ENCODE results near the gene AEBP2.

AEBP2 gene

DNA sequence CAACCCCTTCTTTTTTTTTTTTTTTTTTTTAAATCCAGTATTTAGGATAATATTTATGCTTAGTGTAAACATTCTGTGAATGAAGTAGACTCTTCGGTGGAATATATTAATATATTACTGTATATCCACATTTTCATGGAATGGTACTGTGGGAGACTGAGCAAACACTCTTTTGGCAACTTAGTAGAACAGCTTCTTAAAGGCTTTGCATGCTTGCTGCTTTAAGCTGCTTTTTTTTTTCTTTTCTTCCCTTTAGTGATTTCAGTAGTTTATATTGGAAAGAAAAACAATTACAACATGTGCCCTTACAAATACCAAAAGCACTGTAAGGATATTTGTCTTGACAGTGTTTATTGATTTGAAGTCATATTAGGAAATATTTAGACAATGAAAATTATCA is 78.9 kb downstream of the AEBP2 start:
- Histone ChIP-seq H3K23ac (ENCODE audit: low read length) (no peak overlapping the region), H3K79me1 (ENCODE audit: low read length) (no peaks in the 10 kb centered on the region), H3K27ac (ENCODE audit: low read depth, low read length) (no peak overlapping the region), H2BK15ac (replicated peaks; ENCODE audit: low read depth) (no peak overlapping the region), H3K9ac (ENCODE audit: low read length) (no peak overlapping the region), H3K4me1 (ENCODE audit: control insufficient read depth, low read depth, low read length) (peaks cover 2% of the 10 kb centered on the region), H4K8ac (ENCODE audit: low read depth, low read length) (no peak overlapping the region), H3K4ac (ENCODE audit: low read depth, low read length) (no peak overlapping the region), H3K4me2 (ENCODE audit: low read length) (no peak overlapping the region), H2BK120ac (ENCODE audit: low read depth, low read length) (no peak overlapping the region), H2AK5ac (ENCODE audit: low read length) (no peak overlapping the region), H2BK5ac (ENCODE audit: low read length) (no peak overlapping the region), H3K4me3 (ENCODE audit: low read length) (no peak overlapping the region), H3K79me2 (ENCODE audit: control insufficient read depth, insufficient read depth, low read length) (no peaks in the 10 kb centered on the region), H4K5ac (ENCODE audit: low read length) (no peak overlapping the region), H3K56ac (ENCODE audit: low read length) (no peak overlapping the region), H3K27me3 (ENCODE audit: insufficient read depth, low read length, poor library complexity) (no peaks in the 10 kb centered on the region), H3K36me3 (ENCODE audit: control insufficient read depth, insufficient read depth, low read length) (no peaks in the 10 kb centered on the region), H3K18ac (ENCODE audit: low read length) (no peak overlapping the region)
- no CpG with 5 or more reads among the region's 1 CpG for WGBS (ENCODE audit: extremely low coverage, insufficient coverage, low lambda C conversion rate)
- no peak for DNase-seq

DNA sequence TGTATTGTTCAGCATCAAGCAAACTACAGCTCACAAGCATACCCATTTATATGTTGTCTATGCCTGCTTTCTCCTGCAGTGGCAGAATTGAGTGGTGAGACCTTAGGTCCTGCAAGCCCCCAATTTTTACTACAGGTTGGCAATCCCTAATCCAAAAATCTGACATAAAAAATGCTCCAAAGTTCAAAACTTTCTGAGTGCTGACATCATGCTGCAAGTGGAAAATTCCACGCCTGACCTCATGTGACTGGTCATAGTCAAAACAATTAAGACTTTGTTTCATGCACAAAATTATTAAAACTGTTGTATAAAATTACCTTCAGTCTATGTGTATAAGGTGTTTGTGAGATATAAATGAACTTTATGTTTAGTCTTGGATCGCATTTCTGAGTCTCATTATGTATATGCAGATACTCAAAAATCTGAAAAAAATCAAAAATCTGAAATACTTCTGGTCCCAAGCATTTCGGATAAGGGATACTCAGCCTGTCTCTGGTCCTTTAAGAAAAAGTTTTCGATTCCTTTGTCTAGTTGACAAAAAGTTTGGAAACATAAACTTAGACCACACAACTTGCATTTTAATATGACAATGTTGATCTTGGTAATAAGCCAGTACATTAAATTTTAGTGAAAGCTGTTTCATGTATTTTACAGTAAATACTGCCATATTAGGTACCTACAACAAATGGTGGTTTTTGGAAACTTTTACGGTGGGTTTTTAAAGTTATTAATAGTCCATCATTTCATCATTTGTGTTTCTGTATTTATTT is 81.5 kb downstream of the AEBP2 start:
- no peak overlapping the region for H2BK120ac ChIP-seq (ENCODE audit: low read depth, low read length)
- no peak overlapping the region for H3K56ac ChIP-seq (ENCODE audit: low read length)
- H2AK5ac ChIP-seq (ENCODE audit: low read length): no peak overlapping the region
- H2BK15ac ChIP-seq (replicated peaks; ENCODE audit: low read depth): no peak overlapping the region
- no peak overlapping the region for H3K4me3 ChIP-seq (ENCODE audit: low read length)
- no peak for DNase-seq
- no peak overlapping the region for H3K23ac ChIP-seq (ENCODE audit: low read length)
- no peaks in the 10 kb centered on the region for H3K79me1 ChIP-seq (ENCODE audit: low read length)
- H4K5ac ChIP-seq (ENCODE audit: low read length): no peak overlapping the region
- H2BK5ac ChIP-seq (ENCODE audit: low read length): no peak overlapping the region
- no peaks in the 10 kb centered on the region for H3K36me3 ChIP-seq (ENCODE audit: control insufficient read depth, insufficient read depth, low read length)
- H3K4ac ChIP-seq (ENCODE audit: low read depth, low read length): no peak overlapping the region
- H3K18ac ChIP-seq (ENCODE audit: low read length): no peak overlapping the region
- no peak overlapping the region for H3K27ac ChIP-seq (ENCODE audit: low read depth, low read length)
- no peaks in the 10 kb centered on the region for H3K79me2 ChIP-seq (ENCODE audit: control insufficient read depth, insufficient read depth, low read length)
- H3K27me3 ChIP-seq (ENCODE audit: insufficient read depth, low read length, poor library complexity): no peaks in the 10 kb centered on the region
- no peaks in the 10 kb centered on the region for H3K4me1 ChIP-seq (ENCODE audit: control insufficient read depth, low read depth, low read length)
- no peak overlapping the region for H4K8ac ChIP-seq (ENCODE audit: low read depth, low read length)
- H3K9ac ChIP-seq (ENCODE audit: low read length): no peak overlapping the region
- no peak overlapping the region for H3K4me2 ChIP-seq (ENCODE audit: low read length)
- WGBS (ENCODE audit: extremely low coverage, insufficient coverage, low lambda C conversion rate): no CpG with 5 or more reads among the region's 5 CpGs

DNA sequence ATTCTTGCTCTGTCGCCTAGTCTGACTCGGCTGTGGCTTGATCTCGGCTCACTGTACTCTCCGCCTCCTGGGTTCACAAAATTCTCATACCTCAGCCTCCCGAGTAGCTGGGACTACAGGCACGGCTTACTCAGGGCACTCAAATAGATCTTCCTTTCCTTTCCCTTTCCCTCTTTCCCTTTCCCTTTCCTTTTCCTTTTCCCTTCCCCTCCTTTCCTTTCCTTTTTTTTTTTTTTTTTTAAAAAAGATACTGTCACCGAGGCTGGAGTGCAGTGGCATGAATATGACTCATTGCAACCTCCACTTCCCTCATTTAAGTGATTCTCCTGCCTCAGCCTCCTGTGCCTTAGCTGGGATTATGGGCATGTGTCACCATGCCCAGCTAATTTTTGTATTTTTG is 86.0 kb downstream of the AEBP2 start:
- H3K79me1 ChIP-seq (ENCODE audit: low read length): no peaks in the 10 kb centered on the region
- no peak overlapping the region for H2AK5ac ChIP-seq (ENCODE audit: low read length)
- H4K5ac ChIP-seq (ENCODE audit: low read length): no peak overlapping the region

DNA sequence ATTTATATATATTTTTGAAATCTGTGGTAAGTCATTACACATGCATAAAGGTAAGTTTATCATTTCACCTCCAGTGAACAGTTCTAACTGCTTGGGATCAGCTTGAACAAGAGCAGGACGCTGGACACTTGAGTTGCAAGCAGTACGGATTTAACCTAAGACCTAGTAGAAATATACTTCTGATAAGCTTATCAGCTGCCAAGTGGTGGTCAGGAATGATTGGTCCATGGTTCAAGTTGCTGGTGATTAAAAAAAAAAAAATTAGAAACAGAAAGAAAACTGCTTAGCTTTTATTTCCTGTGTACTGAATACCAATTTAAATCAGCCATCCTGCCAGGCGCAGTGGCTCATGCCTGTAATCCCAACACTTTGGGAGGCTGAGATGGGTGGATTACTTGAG is 88.6 kb downstream of the AEBP2 start:
- Histone ChIP-seq H3K4ac (ENCODE audit: low read depth, low read length) (no peak overlapping the region), H3K79me2 (ENCODE audit: control insufficient read depth, insufficient read depth, low read length) (no peaks in the 10 kb centered on the region), H3K56ac (ENCODE audit: low read length) (no peak overlapping the region), H2AK5ac (ENCODE audit: low read length) (no peak overlapping the region), H3K4me2 (ENCODE audit: low read length) (no peak overlapping the region), H2BK120ac (ENCODE audit: low read depth, low read length) (no peak overlapping the region), H3K36me3 (ENCODE audit: control insufficient read depth, insufficient read depth, low read length) (no peaks in the 10 kb centered on the region), H3K79me1 (ENCODE audit: low read length) (no peaks in the 10 kb centered on the region), H3K27ac (ENCODE audit: low read depth, low read length) (no peak overlapping the region), H3K27me3 (ENCODE audit: insufficient read depth, low read length, poor library complexity) (no peaks in the 10 kb centered on the region), H3K4me1 (ENCODE audit: control insufficient read depth, low read depth, low read length) (no peaks in the 10 kb centered on the region), H2BK15ac (replicated peaks; ENCODE audit: low read depth) (no peak overlapping the region), H2BK5ac (ENCODE audit: low read length) (no peak overlapping the region), H3K9ac (ENCODE audit: low read length) (no peak overlapping the region), H4K5ac (ENCODE audit: low read length) (no peak overlapping the region), H3K18ac (ENCODE audit: low read length) (no peak overlapping the region), H4K8ac (ENCODE audit: low read depth, low read length) (no peak overlapping the region), H3K4me3 (ENCODE audit: low read length) (no peak overlapping the region), H3K23ac (ENCODE audit: low read length) (no peak overlapping the region)
- no peak for DNase-seq
- no CpG with 5 or more reads among the region's 3 CpGs for WGBS (ENCODE audit: extremely low coverage, insufficient coverage, low lambda C conversion rate)

More for the DNA sequence above, 86.0 kb downstream of the AEBP2 start:
- no peaks in the 10 kb centered on the region for H3K4me1 ChIP-seq (ENCODE audit: control insufficient read depth, low read depth, low read length)
- H2BK5ac ChIP-seq (ENCODE audit: low read length): no peak overlapping the region
- H3K4me2 ChIP-seq (ENCODE audit: low read length): no peak overlapping the region
- H2BK120ac ChIP-seq (ENCODE audit: low read depth, low read length): no peak overlapping the region
- no peak overlapping the region for H2BK15ac ChIP-seq (replicated peaks; ENCODE audit: low read depth)
- H3K27ac ChIP-seq (ENCODE audit: low read depth, low read length): no peak overlapping the region
- no peak overlapping the region for H3K4ac ChIP-seq (ENCODE audit: low read depth, low read length)
- WGBS (ENCODE audit: extremely low coverage, insufficient coverage, low lambda C conversion rate): no CpG with 5 or more reads among the region's 7 CpGs
- no peak for DNase-seq
- no peaks in the 10 kb centered on the region for H3K36me3 ChIP-seq (ENCODE audit: control insufficient read depth, insufficient read depth, low read length)
- H3K56ac ChIP-seq (ENCODE audit: low read length): no peak overlapping the region
- H3K23ac ChIP-seq (ENCODE audit: low read length): no peak overlapping the region
- no peak overlapping the region for H3K9ac ChIP-seq (ENCODE audit: low read length)
- H3K79me2 ChIP-seq (ENCODE audit: control insufficient read depth, insufficient read depth, low read length): no peaks in the 10 kb centered on the region
- H4K8ac ChIP-seq (ENCODE audit: low read depth, low read length): no peak overlapping the region
- no peak overlapping the region for H3K4me3 ChIP-seq (ENCODE audit: low read length)
- H3K27me3 ChIP-seq (ENCODE audit: insufficient read depth, low read length, poor library complexity): no peaks in the 10 kb centered on the region
- H3K18ac ChIP-seq (ENCODE audit: low read length): no peak overlapping the region

DNA sequence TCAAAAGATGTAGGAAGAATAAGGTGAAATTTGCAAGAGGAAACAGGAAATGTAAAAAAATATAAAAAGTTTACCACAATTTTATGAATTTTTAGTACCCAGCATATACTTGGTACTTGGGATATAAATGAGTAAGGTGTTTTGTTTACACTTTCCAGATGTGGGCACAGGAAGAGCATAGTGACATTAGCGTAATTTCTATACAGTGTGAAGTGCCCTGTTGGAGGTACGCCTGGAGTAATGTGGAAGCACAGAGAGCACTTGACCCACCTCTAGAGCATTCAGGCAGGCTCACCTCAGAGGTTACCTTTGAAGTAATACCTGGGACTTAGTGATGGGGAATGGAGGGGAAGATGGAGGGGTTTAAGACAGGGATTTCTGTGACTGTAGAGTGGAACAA is 89.5 kb downstream of the AEBP2 start:
- DNase-seq: no peak
- H3K79me1 ChIP-seq (ENCODE audit: low read length): no peaks in the 10 kb centered on the region
- no peak overlapping the region for H3K23ac ChIP-seq (ENCODE audit: low read length)
- no peaks in the 10 kb centered on the region for H3K36me3 ChIP-seq (ENCODE audit: control insufficient read depth, insufficient read depth, low read length)
- no peak overlapping the region for H3K9ac ChIP-seq (ENCODE audit: low read length)
- H2BK15ac ChIP-seq (replicated peaks; ENCODE audit: low read depth): no peak overlapping the region
- H4K8ac ChIP-seq (ENCODE audit: low read depth, low read length): no peak overlapping the region
- H3K79me2 ChIP-seq (ENCODE audit: control insufficient read depth, insufficient read depth, low read length): no peaks in the 10 kb centered on the region
- no peak overlapping the region for H2BK5ac ChIP-seq (ENCODE audit: low read length)
- WGBS (ENCODE audit: extremely low coverage, insufficient coverage, low lambda C conversion rate): no CpG with 5 or more reads among the region's 2 CpGs
- H3K18ac ChIP-seq (ENCODE audit: low read length): no peak overlapping the region
- H3K56ac ChIP-seq (ENCODE audit: low read length): no peak overlapping the region
- H3K4me3 ChIP-seq (ENCODE audit: low read length): no peak overlapping the region
- H3K4me2 ChIP-seq (ENCODE audit: low read length): no peak overlapping the region
- no peaks in the 10 kb centered on the region for H3K4me1 ChIP-seq (ENCODE audit: control insufficient read depth, low read depth, low read length)
- H3K4ac ChIP-seq (ENCODE audit: low read depth, low read length): no peak overlapping the region
- no peak overlapping the region for H2AK5ac ChIP-seq (ENCODE audit: low read length)
- no peak overlapping the region for H4K5ac ChIP-seq (ENCODE audit: low read length)
- H2BK120ac ChIP-seq (ENCODE audit: low read depth, low read length): no peak overlapping the region
- H3K27ac ChIP-seq (ENCODE audit: low read depth, low read length): no peak overlapping the region
- no peaks in the 10 kb centered on the region for H3K27me3 ChIP-seq (ENCODE audit: insufficient read depth, low read length, poor library complexity)
